Effector memory CD8-positive, alpha-beta T cell (primary cell): ENCODE results near the gene ZNF10.

ENCODE experiments used
- ATAC-seq: fragments of 150-1000 bp; cut with Tn5 transposase; replicated peaks from 2 replicates; pipeline ENCODE4 v1.10.0; 2021; ENCODE audit warnings: mild to moderate bottlenecking, moderate library complexity
- DNase-seq, 3 experiments: peaks; one replicate each; pipeline ENCODE4 v3.0.0; 2021
- H3K27ac Mint-ChIP-seq, 2 donors: one replicate each; pipeline ENCODE4 v1.8.0; 2022; ENCODE audit warnings: mild to moderate bottlenecking in 2 of 2, mixed read lengths in 2 of 2, moderate library complexity in 2 of 2
- H3K27me3 Mint-ChIP-seq, 2 donors: one replicate each; pipeline ENCODE4 v1.8.0; 2022; ENCODE audit warnings: mixed read lengths in 2 of 2
- H3K36me3 Mint-ChIP-seq: one replicate; pipeline ENCODE4 v1.8.0; 2022; ENCODE audit warnings: mild to moderate bottlenecking, moderate library complexity, mixed read lengths; ENCODE audit not compliant: insufficient read depth
- H3K4me1 Mint-ChIP-seq, 2 donors: one replicate each; pipeline ENCODE4 v1.8.0; 2022; ENCODE audit warnings: low read depth in 2 of 2, mixed read lengths in 2 of 2
- H3K4me3 Mint-ChIP-seq, 2 donors: one replicate each; pipeline ENCODE4 v1.8.0; 2022; ENCODE audit warnings: mild to moderate bottlenecking in 2 of 2, mixed read lengths in 2 of 2, moderate library complexity in 2 of 2
- H3K9me3 Mint-ChIP-seq, 2 donors: one replicate each; pipeline ENCODE4 v1.8.0; 2022; ENCODE audit warnings: mixed read lengths in 2 of 2
- total RNA-seq, 9 experiments: gene quantifications; one replicate each; lab custom pipeline; 2026; lab: John Stamatoyannopoulos, UW

The ZNF10 gene
- 5.4 to 22.6 (median 9.4) reads per million in 9 experiments for total RNA-seq

GRCh38 chr12:133130038-133130807 is at the start of gene ZNF10, which contains the start of gene ZNF891:
Gene ZNF10 (plus strand): TSS chr12:133130627. CDS start chr12:133144493, 13,866 bp downstream.
Gene ZNF891 (minus strand): TSS chr12:133130274. CDS start chr12:133121918, 8,356 bp downstream.
- H3K27ac Mint-ChIP-seq = peak within 1 kb of the TSS; percentile 98 to 99
- DNase-seq (peak; percentile 96 to 98 (median 98)), ATAC-seq (peak; percentile 85)
- peaks cover 13 to 20% of the 10 kb centered on the region in 2 donors for H3K4me1 Mint-ChIP-seq
- peaks cover 12 to 20% of the 10 kb centered on the region in 2 donors for H3K9me3 Mint-ChIP-seq
- H3K27me3 Mint-ChIP-seq = no peaks in the 10 kb centered on the region
- H3K4me3 Mint-ChIP-seq = peak within 1 kb of the TSS; percentile 93 to 95
- peaks cover 34% of the 10 kb centered on the region for H3K36me3 Mint-ChIP-seq

GRCh38 chr12:133081159-133081780 is 49.2 kb upstream of the ZNF10 start:
- peaks cover 24% of the 10 kb centered on the region for H3K36me3 Mint-ChIP-seq
- no peak overlapping the region for H3K4me3 Mint-ChIP-seq
- no peak for DNase-seq
- H3K9me3 Mint-ChIP-seq = peaks cover 9 to 26% of the 10 kb centered on the region in 2 donors
- peaks cover 2 to 5% of the 10 kb centered on the region in 2 donors for H3K4me1 Mint-ChIP-seq
- no peak for ATAC-seq
- no peaks in the 10 kb centered on the region for H3K27me3 Mint-ChIP-seq
- no peak overlapping the region for H3K27ac Mint-ChIP-seq

- Mint-ChIP-seq H3K27ac (peak overlapping the region in 1 of 2 donors; percentile 60), H3K4me3 (no peak overlapping the region), H3K36me3 (peaks cover 37% of the 10 kb centered on the region), H3K4me1 (peaks cover 2 to 5% of the 10 kb centered on the region in 2 donors), H3K27me3 (no peaks in the 10 kb centered on the region), H3K9me3 (peaks cover 9 to 11% of the 10 kb centered on the region in 2 donors)
- DNase-seq = no peak
- ATAC-seq = no peak
Observed at GRCh38 chr12:133083345-133083744, 47.1 kb upstream of the ZNF10 start.

- DNase-seq (no peak), ATAC-seq (no peak)
- Mint-ChIP-seq H3K27me3 (no peaks in the 10 kb centered on the region), H3K4me1 (no peaks in the 10 kb centered on the region), H3K9me3 (peaks cover 3 to 12% of the 10 kb centered on the region in 2 donors), H3K4me3 (no peak overlapping the region), H3K36me3 (peaks cover 41% of the 10 kb centered on the region), H3K27ac (no peak overlapping the region)
Observed at GRCh38 chr12:133105620-133106019, 24.8 kb upstream of the ZNF10 start.

- Mint-ChIP-seq H3K27ac (no peak overlapping the region), H3K4me3 (no peak overlapping the region), H3K9me3 (peaks cover 3 to 14% of the 10 kb centered on the region in 2 donors), H3K27me3 (no peaks in the 10 kb centered on the region), H3K36me3 (peaks cover 41% of the 10 kb centered on the region), H3K4me1 (no peaks in the 10 kb centered on the region)
- no peak for ATAC-seq
- DNase-seq = no peak
Observed at GRCh38 chr12:133106253-133106652, 24.2 kb upstream of the ZNF10 start.

- peaks cover 6 to 11% of the 10 kb centered on the region in 2 donors for H3K9me3 Mint-ChIP-seq
- H3K4me3 Mint-ChIP-seq = no peak overlapping the region
- H3K4me1 Mint-ChIP-seq = no peaks in the 10 kb centered on the region
- H3K27ac Mint-ChIP-seq = no peak overlapping the region
- DNase-seq (no peak), ATAC-seq (no peak)
- peaks cover 38% of the 10 kb centered on the region for H3K36me3 Mint-ChIP-seq
- H3K27me3 Mint-ChIP-seq = no peaks in the 10 kb centered on the region
Observed at GRCh38 chr12:133107121-133107520, 23.3 kb upstream of the ZNF10 start.

- no peak for DNase-seq
- Mint-ChIP-seq H3K4me3 (no peak overlapping the region), H3K9me3 (peaks cover 4 to 13% of the 10 kb centered on the region in 2 donors), H3K4me1 (no peaks in the 10 kb centered on the region), H3K27ac (no peak overlapping the region), H3K36me3 (peaks cover 30% of the 10 kb centered on the region), H3K27me3 (no peaks in the 10 kb centered on the region)
- ATAC-seq = no peak
Observed at GRCh38 chr12:133108150-133108549, 22.3 kb upstream of the ZNF10 start.

GRCh38 chr12:133120385-133121191 is 9.8 kb upstream of the ZNF10 start:
- no peak overlapping the region for H3K4me3 Mint-ChIP-seq
- H3K27me3 Mint-ChIP-seq = no peaks in the 10 kb centered on the region
- peaks cover 0 to 4% of the 10 kb centered on the region in 2 donors for H3K4me1 Mint-ChIP-seq
- H3K27ac Mint-ChIP-seq = no peak overlapping the region
- H3K36me3 Mint-ChIP-seq = peaks cover 4% of the 10 kb centered on the region
- peaks cover 24 to 38% of the 10 kb centered on the region in 2 donors for H3K9me3 Mint-ChIP-seq
- ATAC-seq (no peak), DNase-seq (no peak)

GRCh38 chr12:133124674-133125073 is 5.8 kb upstream of the ZNF10 start:
- H3K36me3 Mint-ChIP-seq = peaks cover 7% of the 10 kb centered on the region
- H3K4me3 Mint-ChIP-seq = no peak overlapping the region
- ATAC-seq = no peak
- H3K4me1 Mint-ChIP-seq = peaks cover 2 to 8% of the 10 kb centered on the region in 2 donors
- peak overlapping the region in 1 of 2 donors; percentile 66 for H3K27ac Mint-ChIP-seq
- DNase-seq = no peak
- peaks cover 12 to 17% of the 10 kb centered on the region in 2 donors for H3K9me3 Mint-ChIP-seq
- H3K27me3 Mint-ChIP-seq = no peaks in the 10 kb centered on the region

GRCh38 chr12:133129368-133130037 is 924 bp upstream of the ZNF10 start:
- H3K9me3 Mint-ChIP-seq = peaks cover 11 to 19% of the 10 kb centered on the region in 2 donors
- no peak for DNase-seq
- H3K36me3 Mint-ChIP-seq = peaks cover 28% of the 10 kb centered on the region
- ATAC-seq = peak; percentile 7
- peak overlapping the region; percentile 98 to 99 for H3K27ac Mint-ChIP-seq
- H3K4me3 Mint-ChIP-seq = peak overlapping the region; percentile 93 to 95
- peaks cover 13 to 24% of the 10 kb centered on the region in 2 donors for H3K4me1 Mint-ChIP-seq
- no peaks in the 10 kb centered on the region for H3K27me3 Mint-ChIP-seq

GRCh38 chr12:133130808-133131128 is 341 bp downstream of the ZNF10 start:
- ATAC-seq = peak; percentile 9

GRCh38 chr12:133135747-133136146 is 5.3 kb downstream of the ZNF10 start:
- Mint-ChIP-seq H3K4me3 (no peak overlapping the region), H3K36me3 (peaks cover 36% of the 10 kb centered on the region), H3K27me3 (no peaks in the 10 kb centered on the region), H3K4me1 (peaks cover 5 to 9% of the 10 kb centered on the region in 2 donors), H3K9me3 (peaks cover 33 to 50% of the 10 kb centered on the region in 2 donors), H3K27ac (no peak overlapping the region)
- DNase-seq = no peak
- ATAC-seq = no peak

More at GRCh38 chr12:133130808-133131128, 341 bp downstream of the ZNF10 start:
- Mint-ChIP-seq H3K9me3 (peaks cover 15 to 26% of the 10 kb centered on the region in 2 donors), H3K36me3 (peaks cover 38% of the 10 kb centered on the region), H3K27me3 (no peaks in the 10 kb centered on the region), H3K4me3 (peak overlapping the region; percentile 93 to 95), H3K4me1 (peaks cover 13 to 20% of the 10 kb centered on the region in 2 donors), H3K27ac (peak overlapping the region; percentile 98 to 99)
- peak in 1 of 3 experiments; percentile 33 for DNase-seq
